Keratinocyte (primary cell): Measurements from ENCODE around the gene RTP5. TPM values are rescaled to one million over a fixed set of nuclear protein-coding genes. Genes with fewer than 3 reads are reported as not detected.

Source experiments
- DNase-seq: peaks from one replicate; pipeline ENCODE4 v3.0.0-alpha.2; 2011; ENCODE audit warnings: low read depth, missing footprints, low spot score
- FAIRE-seq: peaks from 2 replicates; lab custom pipeline; 2011; peaks lifted over from hg19 to GRCh38; lab: Jason Lieb, UNC
- H2AFZ ChIP-seq: 2 replicates; pipeline ENCODE4 v1.6.0; 2012; ENCODE audit warnings: low read length, control low read depth, inconsistent platforms; ENCODE audit not compliant: control insufficient read depth
- H3K27ac ChIP-seq: 2 replicates; pipeline ENCODE4 v1.5.1; 2011; ENCODE audit warnings: low read length; ENCODE audit not compliant: control insufficient read depth, insufficient read depth
- H3K27me3 ChIP-seq: 3 replicates; pipeline ENCODE4 v1.6.0; 2011; ENCODE audit warnings: low read length; ENCODE audit not compliant: control insufficient read depth, insufficient read depth; ENCODE audit errors: extremely low read depth
- H3K36me3 ChIP-seq, 2 experiments: 2 replicates in 1 of 2; 3 replicates in 1 of 2; pipeline ENCODE4 v1.5.1; 2011; ENCODE audit warnings: low read length in 2 of 2, mild to moderate bottlenecking in 1 of 2; ENCODE audit not compliant: control insufficient read depth in 2 of 2, insufficient read depth in 2 of 2; ENCODE audit errors: extremely low read depth in 1 of 2
- H3K4me1 ChIP-seq: 3 replicates; pipeline ENCODE4 v1.5.1; 2011; ENCODE audit warnings: low read length; ENCODE audit not compliant: control insufficient read depth, insufficient read depth; ENCODE audit errors: extremely low read depth
- H3K4me2 ChIP-seq: 3 replicates; pipeline ENCODE4 v1.6.0; 2011; ENCODE audit warnings: low read depth, low read length; ENCODE audit not compliant: control insufficient read depth, insufficient read depth; ENCODE audit errors: extremely low read depth
- H3K4me3 ChIP-seq, 3 experiments: fragments of 200-600 bp in 1 of 3; sonication (generic) in 1 of 3; 2 replicates in 2 of 3; 3 replicates in 1 of 3; pipeline ENCODE4 v1.5.1; 2011 to 2016; ENCODE audit warnings: low read length in 3 of 3, mild to moderate bottlenecking in 3 of 3, control low read depth in 2 of 3, inconsistent platforms in 1 of 3, low read depth in 1 of 3, mixed read lengths in 1 of 3, mixed run types in 1 of 3, moderate library complexity in 1 of 3; ENCODE audit not compliant: control insufficient read depth in 2 of 3, insufficient read depth in 2 of 3; ENCODE audit errors: extremely low read depth in 1 of 3
- H3K79me2 ChIP-seq: 2 replicates; pipeline ENCODE4 v1.6.0; 2012; ENCODE audit warnings: low read length; ENCODE audit not compliant: control insufficient read depth, insufficient read depth
- H3K9ac ChIP-seq: 3 replicates; pipeline ENCODE4 v1.6.0; 2011; ENCODE audit warnings: low read length; ENCODE audit not compliant: control insufficient read depth, insufficient read depth; ENCODE audit errors: extremely low read depth
- H3K9me1 ChIP-seq: 3 replicates; pipeline ENCODE4 v1.6.0; 2011; ENCODE audit warnings: low read length; ENCODE audit not compliant: control insufficient read depth, insufficient read depth; ENCODE audit errors: extremely low read depth
- H3K9me3 ChIP-seq: 2 replicates; pipeline ENCODE4 v1.5.1; 2012; ENCODE audit warnings: low read depth, low read length; ENCODE audit not compliant: control insufficient read depth
- H4K20me1 ChIP-seq: 3 replicates; pipeline ENCODE4 v1.6.0; 2011; ENCODE audit warnings: low read length; ENCODE audit not compliant: control insufficient read depth, insufficient read depth; ENCODE audit errors: extremely low read depth
- EZH2 ChIP-seq: IDR thresholded peaks from one replicate; pipeline ENCODE4 v1.6.1; 2012; ENCODE audit warnings: inconsistent platforms, mild to moderate bottlenecking, low read length, moderate library complexity
- dilution Hi-C: fragments of 300-500 bp; cut with MboI; formaldehyde crosslinking; loops from one replicate; pipeline ENCODE4 v1.7.0; 2020; ENCODE audit warnings: low sequenced_read_pairs; ENCODE audit not compliant: extremely low pct_ligation_motif_present
- polyA plus RNA-seq, 5 experiments: library from polyadenylated mRNA; depleted of rRNA in 3 of 5; stranded (reverse) in 3 of 5; stranded (forward) in 1 of 5; unstranded in 1 of 5; fragments of >200 nt; gene quantifications; 1 replicate in 1 of 5; 2 replicates in 3 of 5; 3 replicates in 1 of 5; pipeline versions ENCODE4 v1.2.1 to v1.2.3, GENCODE V29; 2011 to 2012; ENCODE audit warnings: missing spikeins in 2 of 5, low read depth in 1 of 5, low replicate concordance in 1 of 5
- TF ChIP-seq, protein P1 (sequence below), 3 experiments: IDR thresholded peaks in 1 of 3; conservative IDR thresholded peaks in 1 of 3; optimal IDR thresholded peaks in 1 of 3; 2 replicates in 2 of 3; 3 replicates in 1 of 3; pipeline versions ENCODE3 to v1.5.1; 2011; ENCODE audit warnings: low read length in 3 of 3, mild to moderate bottlenecking in 3 of 3, moderate library complexity in 2 of 3, control low read depth in 1 of 3, inconsistent platforms in 1 of 3; ENCODE audit not compliant: insufficient read depth in 2 of 3; ENCODE audit errors: extremely low read depth in 1 of 3

RTP5 gene
- polyA plus RNA-seq, 1 donor (not counting 4 experiments of a cell fraction or from before 2014, with no cell fraction given), result not detected

GRCh38 chr2:241870081-241870541 is 582 bp downstream of the RTP5 start:
- dilution Hi-C loops, result no loop called here
- H4K20me1 ChIP-seq, result peaks cover 4% of the 10 kb centered on the region
- no peak overlapping the region for H3K4me3 ChIP-seq
- H3K27me3 ChIP-seq, result peaks cover 55% of the 10 kb centered on the region
- H2AFZ ChIP-seq, result no peak overlapping the region
- no peak for DNase-seq
- H3K4me2 ChIP-seq, result no peak overlapping the region
- no peaks in the 10 kb centered on the region for H3K4me1 ChIP-seq
- no peak overlapping the region for H3K9ac ChIP-seq
- H3K9me1 ChIP-seq, result no peaks in the 10 kb centered on the region
- no peaks in the 10 kb centered on the region for H3K9me3 ChIP-seq
- H3K79me2 ChIP-seq, result no peaks in the 10 kb centered on the region
- H3K27ac ChIP-seq, result no peak overlapping the region
- TF ChIP-seq, protein P1, sequence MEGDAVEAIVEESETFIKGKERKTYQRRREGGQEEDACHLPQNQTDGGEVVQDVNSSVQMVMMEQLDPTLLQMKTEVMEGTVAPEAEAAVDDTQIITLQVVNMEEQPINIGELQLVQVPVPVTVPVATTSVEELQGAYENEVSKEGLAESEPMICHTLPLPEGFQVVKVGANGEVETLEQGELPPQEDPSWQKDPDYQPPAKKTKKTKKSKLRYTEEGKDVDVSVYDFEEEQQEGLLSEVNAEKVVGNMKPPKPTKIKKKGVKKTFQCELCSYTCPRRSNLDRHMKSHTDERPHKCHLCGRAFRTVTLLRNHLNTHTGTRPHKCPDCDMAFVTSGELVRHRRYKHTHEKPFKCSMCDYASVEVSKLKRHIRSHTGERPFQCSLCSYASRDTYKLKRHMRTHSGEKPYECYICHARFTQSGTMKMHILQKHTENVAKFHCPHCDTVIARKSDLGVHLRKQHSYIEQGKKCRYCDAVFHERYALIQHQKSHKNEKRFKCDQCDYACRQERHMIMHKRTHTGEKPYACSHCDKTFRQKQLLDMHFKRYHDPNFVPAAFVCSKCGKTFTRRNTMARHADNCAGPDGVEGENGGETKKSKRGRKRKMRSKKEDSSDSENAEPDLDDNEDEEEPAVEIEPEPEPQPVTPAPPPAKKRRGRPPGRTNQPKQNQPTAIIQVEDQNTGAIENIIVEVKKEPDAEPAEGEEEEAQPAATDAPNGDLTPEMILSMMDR (optimal IDR thresholded peaks at IDR 0.05 in 1 of 3, IDR thresholded peaks at IDR 0.05 in 1 of 3, conservative IDR thresholded peaks at IDR 0.05 in 1 of 3; ENCODE audit: extremely low read depth in 1 of 3, insufficient read depth in 2 of 3, low read length in 3 of 3), result no peak
- TF ChIP-seq EZH2, result no peak
- no peak for FAIRE-seq
- H3K36me3 ChIP-seq, result no peaks in the 10 kb centered on the region

GRCh38 chr2:241870611-241871537 is 1.3 kb downstream of the RTP5 start:
- Histone ChIP-seq H3K27me3 (peaks cover 48% of the 10 kb centered on the region), H3K79me2 (no peaks in the 10 kb centered on the region), H3K4me2 (no peak overlapping the region), H3K27ac (no peak overlapping the region), H2AFZ (no peak overlapping the region), H3K9ac (no peak overlapping the region), H3K9me3 (no peaks in the 10 kb centered on the region), H3K9me1 (no peaks in the 10 kb centered on the region), H3K4me1 (no peaks in the 10 kb centered on the region), H3K4me3 (no peak overlapping the region), H4K20me1 (peaks cover 1% of the 10 kb centered on the region), H3K36me3 (no peaks in the 10 kb centered on the region)
- FAIRE-seq (no peak), DNase-seq (no peak)
- dilution Hi-C loops, result no loop called here
- no peak for TF ChIP-seq EZH2
- TF ChIP-seq, protein P1 (optimal IDR thresholded peaks at IDR 0.05 in 1 of 3, IDR thresholded peaks at IDR 0.05 in 1 of 3, conservative IDR thresholded peaks at IDR 0.05 in 1 of 3; ENCODE audit: extremely low read depth in 1 of 3, insufficient read depth in 2 of 3, low read length in 3 of 3), result no peak
